GM18508 (cell line): ENCODE results near the gene CCR2.
"Not testable (repeated sequence)": the region's sequence is repeated elsewhere in the genome, so short reads cannot be mapped to it uniquely, and the experiment has no call there.

Experiments used
- ATAC-seq: cut with Tn5 transposase; IDR thresholded peaks from one replicate; pipeline ENCODE4 v1.9.1; 2021; ENCODE audit warnings: moderate number of reproducible peaks; ENCODE audit not compliant: insufficient read depth, unreplicated experiment

CCR2 gene

DNA sequence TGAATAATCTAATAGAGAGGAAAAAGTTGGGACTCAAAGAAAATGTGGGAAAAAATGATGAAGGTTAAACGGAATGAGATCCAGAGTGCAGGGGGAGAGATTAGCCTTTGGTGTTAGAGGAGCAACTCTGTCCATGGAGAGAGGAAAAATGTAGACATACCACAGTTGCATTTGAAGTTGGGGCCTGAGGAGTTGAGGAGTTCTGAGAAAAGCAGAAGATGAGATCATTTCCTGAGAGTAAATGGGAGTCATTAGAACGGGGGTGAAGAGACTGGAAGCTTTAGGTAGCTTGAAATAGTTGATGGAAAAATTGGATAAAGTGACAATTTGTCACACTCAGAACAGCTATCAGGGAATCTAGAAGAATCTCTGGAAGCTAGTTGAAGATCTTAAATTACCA, 45.6 kb downstream of the CCR2 start:
- no peak for ATAC-seq

DNA sequence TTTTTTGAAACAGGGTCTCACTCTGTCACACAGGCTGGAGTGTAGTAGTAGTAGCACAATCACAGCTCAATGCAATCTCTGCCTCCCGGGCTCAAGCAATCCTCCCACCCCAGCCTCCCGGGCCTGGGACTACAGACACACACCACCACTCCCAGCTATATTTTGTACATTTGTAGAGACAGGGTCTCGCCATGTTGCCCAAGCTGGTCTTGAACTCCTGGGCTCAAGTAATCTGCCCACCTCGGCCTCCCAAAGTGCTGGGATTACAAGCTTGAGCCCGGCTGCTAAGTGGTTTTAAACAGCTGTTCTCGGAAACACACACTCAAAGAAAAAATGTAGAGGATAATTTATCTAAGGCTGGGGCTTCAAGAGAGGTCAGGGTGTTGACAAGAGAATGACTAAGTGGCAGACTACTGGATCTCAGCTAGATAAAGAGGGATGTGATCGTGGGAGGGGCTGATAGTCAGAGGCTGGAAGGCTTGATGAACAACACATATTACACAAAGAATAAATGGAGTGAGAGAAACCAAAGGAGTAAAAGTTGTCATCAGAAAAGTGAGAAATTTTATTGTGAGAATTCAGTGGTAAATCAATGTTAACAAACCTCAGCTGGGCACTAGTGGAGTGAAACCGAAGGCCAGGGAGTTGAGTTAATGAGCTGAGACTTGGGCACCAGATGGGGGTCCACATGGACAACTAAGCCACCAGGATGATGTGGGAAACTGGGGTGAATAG, 46.3 kb downstream of the CCR2 start:
- ATAC-seq, result no peak

DNA sequence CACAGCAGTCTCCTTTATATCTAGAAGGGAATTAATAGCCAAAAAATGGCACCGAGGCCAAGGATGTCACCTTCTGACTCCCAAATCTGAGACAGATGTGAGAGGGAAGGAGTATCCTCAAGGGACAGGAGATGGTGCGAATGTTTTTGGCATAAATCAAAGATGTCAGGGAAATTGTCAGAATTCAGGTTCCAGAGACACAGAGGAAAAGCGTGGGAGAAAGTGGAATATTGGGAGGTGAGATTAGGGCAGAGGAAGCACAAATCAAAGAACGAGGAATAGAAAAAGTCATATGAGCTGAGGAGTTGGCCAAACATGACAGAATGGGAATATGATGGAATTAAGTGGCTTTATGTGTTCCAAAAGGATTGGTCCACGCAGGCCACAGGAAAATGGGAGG, 46.9 kb downstream of the CCR2 start:
- ATAC-seq, result no peak

DNA sequence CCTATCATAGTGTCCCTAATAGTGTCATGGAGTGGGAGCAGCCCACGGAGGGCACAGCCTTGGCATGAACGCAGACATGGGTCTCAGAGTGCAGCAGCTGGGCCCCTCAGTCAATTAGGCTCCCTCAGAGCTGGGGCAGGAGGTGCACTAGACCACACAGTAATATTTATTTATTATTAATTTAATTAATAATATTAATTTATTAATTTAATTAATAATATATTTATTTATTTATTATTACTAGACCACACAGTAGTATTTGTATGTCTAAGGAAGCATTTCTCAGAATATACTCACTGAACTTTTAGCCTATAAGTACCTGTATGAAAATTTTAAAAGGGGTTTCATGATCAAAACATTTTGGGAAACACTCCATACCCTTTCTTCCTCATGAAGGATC, 47.7 kb downstream of the CCR2 start:
- no peak for ATAC-seq

DNA sequence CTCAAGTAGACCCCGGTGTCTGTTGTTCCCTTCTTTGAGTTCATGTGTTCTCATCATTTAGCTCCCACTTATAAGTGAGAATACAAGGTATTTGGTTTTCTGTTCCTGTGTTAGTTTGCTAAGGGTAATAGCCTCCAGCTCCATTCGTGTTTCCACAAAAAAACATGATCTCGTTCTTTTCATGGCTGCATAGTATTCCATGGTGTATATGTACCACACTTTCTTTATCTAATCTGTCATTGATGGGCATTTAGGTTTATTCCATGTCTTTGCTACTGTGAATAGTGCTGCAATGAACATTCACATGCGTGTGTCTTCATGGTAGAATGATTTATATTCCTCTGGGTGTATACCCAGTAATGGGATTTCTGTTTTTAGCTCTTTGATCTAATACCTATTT, 49.0 kb downstream of the CCR2 start:
- not testable (repeated sequence) for ATAC-seq

DNA sequence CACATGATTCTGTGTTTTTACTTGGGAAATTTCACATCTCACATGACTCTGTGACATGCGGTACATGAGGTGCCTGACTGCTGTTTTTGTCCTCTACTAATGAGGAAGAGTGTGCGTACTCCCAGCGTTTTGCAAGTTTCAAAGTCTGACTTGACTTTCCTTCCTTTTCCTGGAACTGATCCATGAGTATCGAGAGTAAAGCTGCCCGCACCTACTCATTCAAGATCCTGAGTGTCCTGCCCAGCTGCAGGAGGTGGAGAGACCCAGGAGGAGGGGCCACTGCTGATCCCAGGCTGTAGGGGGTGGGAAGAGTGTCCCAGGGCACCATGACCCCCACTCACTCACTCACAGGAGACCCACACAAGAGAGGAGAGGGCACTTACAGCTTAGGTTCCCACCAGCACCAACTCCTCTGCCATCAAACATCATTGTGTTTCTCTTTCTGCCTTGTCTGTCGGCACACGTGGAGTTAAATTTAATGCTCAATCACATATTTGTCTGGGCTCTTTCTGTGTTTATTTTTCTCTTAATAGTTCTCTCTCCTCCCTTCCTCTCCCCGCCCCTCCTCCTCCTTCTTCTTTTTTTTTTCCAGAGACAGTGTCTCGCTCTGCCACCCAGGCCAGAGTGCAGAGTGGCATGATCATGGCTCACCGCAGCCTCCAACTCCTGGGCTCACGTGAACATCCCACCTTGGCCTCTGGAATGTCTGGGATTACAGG, 51.5 kb downstream of the CCR2 start:
- no peak for ATAC-seq

DNA sequence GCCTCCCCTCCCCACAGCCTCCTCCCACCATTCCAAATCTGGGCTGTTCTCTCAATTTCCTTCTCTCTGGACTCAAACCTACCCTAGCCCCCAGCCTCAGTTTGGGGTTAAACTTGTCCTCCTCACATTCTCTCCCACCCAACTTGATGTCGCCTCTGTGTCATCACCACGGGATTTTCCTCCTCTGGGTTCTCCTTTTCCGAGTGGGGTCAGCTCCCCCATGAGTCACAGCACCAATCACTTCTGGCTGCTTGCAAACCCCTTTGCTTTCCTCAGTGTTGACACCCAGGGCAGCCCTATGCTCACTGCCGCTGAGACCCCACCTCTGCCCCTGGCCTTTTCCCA, 52.5 kb downstream of the CCR2 start:
- no peak for ATAC-seq

DNA sequence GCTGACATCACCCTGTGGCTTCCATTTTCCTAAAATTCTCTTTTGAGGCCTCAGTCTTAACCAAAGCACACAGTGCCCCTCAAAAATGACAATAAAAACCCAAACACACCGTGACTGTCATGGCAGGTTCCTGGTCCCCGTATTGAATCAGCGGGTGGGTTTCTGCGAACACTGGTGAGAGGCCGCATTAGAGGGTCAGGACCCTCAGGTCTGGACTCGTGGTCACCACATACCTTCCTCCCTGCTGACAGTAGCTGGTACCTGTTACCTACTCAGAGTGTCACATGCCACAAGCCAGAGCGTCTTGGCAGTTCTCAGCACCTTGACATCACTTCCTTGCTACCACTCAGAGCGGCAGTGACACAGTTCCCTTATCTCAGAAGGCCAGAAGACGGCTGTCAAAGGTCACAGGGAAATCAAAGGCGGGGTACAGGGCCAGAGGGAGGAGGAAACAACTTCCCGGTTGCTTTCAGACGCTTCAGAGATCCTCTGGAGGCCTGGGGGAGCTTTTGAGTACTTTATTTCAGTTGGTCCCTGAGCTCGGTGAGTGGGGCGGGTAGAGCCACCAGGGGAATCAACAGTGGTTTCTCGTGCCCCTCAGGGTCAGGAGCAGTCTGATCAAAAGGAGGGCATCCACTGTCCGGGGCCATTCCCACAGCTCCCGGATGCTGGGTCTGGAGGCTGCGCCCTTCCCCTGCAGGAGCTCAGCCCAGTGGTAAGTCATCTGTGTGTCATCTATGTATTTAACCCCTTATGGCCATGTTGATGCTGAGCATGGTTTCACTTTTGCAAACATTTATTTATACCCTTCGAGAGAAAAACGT, 53.1 kb downstream of the CCR2 start, which contains the start of the genes CCR5AS and CCRL2:
CCR5AS (minus strand) TSS at position 279 of the 824 bp plus-strand sequence.
CCRL2 (plus strand) TSS at position 472 of the 824 bp plus-strand sequence. CDS start 821 bp downstream, outside the sequence.
- no peak for ATAC-seq

DNA sequence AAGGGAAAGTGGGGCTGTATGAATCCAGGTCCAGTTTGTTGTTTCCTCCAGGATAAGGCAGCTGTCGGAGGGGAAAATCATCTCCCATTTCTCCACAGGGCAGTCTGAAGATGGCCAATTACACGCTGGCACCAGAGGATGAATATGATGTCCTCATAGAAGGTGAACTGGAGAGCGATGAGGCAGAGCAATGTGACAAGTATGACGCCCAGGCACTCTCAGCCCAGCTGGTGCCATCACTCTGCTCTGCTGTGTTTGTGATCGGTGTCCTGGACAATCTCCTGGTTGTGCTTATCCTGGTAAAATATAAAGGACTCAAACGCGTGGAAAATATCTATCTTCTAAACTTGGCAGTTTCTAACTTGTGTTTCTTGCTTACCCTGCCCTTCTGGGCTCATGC, 54.1 kb downstream of the CCR2 start:
- no peak for ATAC-seq

DNA sequence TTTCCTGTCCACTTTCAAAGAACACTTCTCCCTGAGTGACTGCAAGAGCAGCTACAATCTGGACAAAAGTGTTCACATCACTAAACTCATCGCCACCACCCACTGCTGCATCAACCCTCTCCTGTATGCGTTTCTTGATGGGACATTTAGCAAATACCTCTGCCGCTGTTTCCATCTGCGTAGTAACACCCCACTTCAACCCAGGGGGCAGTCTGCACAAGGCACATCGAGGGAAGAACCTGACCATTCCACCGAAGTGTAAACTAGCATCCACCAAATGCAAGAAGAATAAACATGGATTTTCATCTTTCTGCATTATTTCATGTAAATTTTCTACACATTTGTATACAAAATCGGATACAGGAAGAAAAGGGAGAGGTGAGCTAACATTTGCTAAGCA, 54.9 kb downstream of the CCR2 start:
- no peak for ATAC-seq

DNA sequence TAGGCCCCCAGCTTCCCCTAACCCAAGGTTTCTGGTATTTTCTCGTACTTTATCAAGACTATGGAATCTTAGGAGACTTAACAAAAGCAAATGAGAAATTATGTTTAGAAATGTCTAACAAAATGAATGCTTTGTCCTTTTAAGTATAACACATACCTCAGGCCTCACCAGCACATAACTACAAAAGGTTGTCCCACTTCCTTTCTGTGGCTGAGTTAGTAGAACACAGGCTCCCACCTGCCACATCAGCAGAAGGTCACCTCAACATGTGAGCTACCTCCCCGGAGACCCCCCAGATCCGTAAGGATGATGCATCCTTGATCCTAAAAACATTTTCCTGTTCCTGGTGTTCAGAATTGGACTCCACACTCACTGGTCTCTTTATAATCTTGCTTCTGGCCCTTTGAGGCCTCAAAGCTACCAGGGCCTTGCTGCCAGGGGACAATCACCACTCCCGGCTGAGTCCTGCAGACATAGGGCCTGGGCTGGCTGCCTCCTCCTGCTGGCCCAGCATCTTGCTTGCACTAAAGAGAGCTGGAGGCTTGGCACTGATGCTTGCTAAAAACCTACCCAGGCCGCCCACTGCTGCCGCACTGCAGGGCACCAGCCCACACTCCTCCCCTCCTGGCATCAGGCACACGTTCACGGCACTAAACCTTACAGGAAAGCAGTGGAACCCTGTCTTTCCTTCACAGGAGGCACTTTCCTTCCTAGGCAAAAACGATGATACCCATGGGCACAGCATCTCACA, 56.0 kb downstream of the CCR2 start:
- ATAC-seq, result no peak
